GM12874 (cell line): ENCODE measurements around the gene SHC1.

Source experiments
- TF ChIP-seq, protein P1 (sequence below): IDR thresholded peaks from 2 replicates; pipeline ENCODE4 v1.5.1; 2011; ENCODE audit warnings: low read depth, mild to moderate bottlenecking, control low read depth, low read length, moderate library complexity; ENCODE audit not compliant: insufficient read depth

SHC1 gene

DNA sequence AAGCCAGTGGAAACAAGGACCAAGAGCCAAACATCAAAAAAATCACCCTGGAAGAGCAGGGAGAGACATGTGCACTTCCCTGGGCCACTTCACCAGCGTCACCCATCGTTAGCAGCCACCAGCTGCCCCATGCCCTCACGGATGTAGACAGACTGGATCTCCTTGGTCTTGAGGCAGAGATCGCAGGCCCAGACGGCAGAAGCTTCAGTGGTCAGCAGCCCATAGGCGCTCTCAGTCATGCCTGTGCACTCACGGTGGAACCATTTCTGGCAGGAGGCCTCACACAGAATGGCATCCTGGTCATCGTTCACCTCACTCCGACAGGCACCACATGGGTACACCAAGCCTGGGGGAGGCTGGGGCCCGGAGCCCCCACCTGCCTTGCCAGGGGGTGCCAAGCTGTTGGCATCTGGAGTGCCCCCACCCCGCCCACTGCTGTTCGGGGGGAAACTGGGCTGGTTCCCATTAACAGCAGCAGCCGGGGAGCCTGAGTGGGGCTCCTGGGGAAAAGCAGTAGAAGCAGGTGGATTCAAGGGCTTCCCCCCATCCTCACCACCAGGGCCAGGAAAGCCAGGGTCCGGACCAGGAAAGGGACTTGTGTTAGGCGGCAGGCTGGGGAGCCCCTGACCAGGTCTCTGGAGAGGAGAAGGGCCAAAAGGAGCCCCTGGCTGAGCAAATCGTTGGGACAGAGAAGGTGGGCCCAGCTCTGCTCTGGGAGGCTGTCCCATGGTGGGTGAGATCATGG lies 11.7 kb downstream of the SHC1 start:
- TF ChIP-seq, protein P1, sequence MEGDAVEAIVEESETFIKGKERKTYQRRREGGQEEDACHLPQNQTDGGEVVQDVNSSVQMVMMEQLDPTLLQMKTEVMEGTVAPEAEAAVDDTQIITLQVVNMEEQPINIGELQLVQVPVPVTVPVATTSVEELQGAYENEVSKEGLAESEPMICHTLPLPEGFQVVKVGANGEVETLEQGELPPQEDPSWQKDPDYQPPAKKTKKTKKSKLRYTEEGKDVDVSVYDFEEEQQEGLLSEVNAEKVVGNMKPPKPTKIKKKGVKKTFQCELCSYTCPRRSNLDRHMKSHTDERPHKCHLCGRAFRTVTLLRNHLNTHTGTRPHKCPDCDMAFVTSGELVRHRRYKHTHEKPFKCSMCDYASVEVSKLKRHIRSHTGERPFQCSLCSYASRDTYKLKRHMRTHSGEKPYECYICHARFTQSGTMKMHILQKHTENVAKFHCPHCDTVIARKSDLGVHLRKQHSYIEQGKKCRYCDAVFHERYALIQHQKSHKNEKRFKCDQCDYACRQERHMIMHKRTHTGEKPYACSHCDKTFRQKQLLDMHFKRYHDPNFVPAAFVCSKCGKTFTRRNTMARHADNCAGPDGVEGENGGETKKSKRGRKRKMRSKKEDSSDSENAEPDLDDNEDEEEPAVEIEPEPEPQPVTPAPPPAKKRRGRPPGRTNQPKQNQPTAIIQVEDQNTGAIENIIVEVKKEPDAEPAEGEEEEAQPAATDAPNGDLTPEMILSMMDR = no peak

DNA sequence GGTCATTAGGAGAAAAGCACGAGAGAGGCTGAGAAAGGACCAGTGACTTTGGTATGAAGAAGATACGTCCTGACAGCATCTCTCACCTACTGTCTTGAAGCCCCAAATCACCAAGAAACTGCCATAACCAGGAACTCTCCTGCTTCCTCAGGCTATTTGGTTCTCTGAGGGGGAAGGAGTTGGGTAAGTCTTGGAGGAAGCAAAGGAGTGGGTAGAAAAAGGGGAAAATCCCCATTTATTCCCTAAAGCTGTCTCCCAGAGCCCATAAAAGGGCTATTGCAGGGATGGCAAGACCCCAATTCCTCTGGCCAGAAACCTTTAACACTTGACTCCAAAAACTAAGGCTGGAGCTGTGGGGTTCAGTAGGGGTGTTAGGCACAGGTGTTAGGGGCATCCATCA lies 12.5 kb downstream of the SHC1 start:
- TF ChIP-seq, protein P1 = no peak

DNA sequence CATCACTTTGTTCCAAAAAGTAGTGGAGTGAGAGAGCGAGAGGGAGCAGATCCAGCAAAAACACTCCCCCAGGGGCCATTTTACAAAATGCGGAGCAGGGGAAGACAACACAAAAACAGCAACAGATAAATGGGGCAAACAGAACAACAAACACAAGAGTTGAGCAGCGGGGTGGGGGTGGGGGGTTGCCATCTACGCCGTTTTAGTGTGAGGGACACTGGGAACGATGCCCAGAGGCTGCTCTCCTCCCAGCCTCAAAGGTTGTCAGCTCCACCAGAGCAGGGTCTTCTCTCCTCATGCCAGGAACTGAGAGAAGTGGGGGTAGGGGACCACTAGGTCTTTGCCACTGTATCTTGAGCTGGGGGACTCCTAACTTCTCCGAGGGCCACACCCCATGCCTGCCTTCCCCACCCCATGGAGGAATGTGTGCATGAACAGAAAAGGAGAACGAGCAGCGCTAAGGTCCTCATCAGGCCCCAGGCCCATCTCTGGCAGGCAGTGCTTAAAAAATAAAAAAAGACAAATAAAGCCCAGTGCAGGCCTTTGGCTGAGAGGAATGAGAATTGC lies 13.4 kb downstream of the SHC1 start:
- TF ChIP-seq, protein P1 = no peak

DNA sequence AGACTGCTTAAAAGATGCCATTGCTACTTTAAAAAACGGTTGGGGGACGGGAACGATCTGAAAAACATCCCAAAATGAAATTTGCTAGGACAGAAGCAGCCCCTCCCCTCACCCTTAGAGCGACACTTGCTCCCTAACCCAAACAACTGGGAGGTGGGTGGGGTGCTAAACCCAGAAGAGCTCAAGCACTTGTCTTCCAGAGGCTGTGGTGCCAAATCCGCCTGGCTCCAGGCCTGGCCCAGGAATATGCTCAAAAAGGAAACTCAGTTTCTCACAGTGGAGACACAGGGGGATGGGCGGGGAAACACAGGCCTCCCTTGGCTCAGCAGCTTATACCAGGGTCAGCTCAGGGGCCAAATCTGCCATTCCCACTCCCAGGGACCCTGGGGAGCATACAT lies 14.0 kb downstream of the SHC1 start:
- TF ChIP-seq, protein P1 = no peak

DNA sequence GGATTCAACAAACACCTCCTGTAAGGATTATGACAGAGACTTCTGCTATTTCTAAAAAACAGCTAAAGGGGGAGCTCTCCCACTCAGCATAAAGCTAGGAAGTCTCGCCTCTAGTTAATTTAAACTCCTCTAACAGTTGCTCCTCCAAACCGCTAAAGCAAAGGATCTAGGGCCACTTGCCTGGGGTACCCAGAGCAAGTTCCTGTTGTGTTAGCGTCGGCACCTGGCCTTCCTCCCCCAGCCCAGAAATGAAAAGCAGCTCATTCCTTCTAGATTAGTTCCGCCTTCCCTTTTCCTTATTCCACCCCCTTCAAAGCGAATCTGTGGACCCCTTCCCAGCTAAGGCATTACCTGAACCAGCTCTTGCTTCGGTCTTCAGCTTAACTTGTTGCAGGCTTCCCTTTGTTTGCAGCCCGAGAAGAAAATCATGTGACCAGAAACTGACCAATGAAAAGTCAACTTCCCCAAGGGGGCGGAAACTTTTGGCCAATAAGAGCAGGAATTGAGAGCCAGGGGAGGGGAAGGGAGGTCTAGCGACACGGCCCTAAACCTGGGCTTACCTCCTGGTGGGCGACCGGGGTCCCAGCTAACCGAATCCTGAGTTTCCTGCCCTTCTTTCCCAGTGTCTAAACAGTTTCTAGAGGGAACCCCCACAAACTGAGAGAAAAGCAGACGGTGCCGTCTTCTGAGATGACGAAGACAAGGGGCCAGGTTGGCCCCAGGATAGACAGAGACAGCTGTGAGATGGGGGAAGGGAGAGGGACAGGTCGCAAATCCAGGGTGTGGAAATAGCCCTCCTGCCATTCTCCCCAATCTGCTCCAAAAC lies 14.6 kb downstream of the SHC1 start, which contains the start of gene PBXIP1:
PBXIP1 (minus strand) TSS at position 382 of the 826 bp plus-strand sequence. CDS start 2,378 bp downstream, outside the sequence.
- TF ChIP-seq, protein P1 = no peak

DNA sequence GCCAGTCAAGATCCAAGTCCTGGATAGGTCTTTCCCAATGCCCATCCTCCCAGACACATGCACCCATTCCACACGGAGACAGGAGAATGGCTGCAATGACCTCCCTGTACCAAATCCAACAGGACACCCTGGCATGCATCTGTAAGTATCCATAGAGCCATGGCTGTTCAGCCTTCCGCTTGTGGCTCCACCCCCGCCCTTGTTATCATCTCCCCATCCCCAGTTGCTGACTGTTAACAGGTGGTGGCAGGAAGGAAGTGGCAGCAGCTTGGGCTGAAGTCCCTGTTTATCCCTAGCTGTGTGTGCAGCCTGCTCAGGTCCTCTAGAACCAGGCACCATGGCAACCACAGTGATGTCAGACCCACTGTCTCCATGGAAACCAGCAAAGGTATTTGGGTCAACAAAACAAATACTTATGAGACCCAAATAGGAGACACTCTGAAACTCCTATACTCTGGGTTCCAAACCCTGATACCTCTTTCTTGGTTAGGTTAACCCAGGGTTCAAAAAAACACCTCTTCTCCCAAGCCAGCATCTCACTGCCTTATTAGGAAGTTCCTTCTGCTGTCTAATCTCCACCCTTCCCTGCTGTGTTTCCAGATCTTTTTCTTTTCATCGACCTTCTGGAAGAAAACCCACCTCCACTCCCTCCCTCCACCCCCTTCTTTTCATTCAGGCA lies 15.4 kb downstream of the SHC1 start:
- TF ChIP-seq, protein P1 = no peak

DNA sequence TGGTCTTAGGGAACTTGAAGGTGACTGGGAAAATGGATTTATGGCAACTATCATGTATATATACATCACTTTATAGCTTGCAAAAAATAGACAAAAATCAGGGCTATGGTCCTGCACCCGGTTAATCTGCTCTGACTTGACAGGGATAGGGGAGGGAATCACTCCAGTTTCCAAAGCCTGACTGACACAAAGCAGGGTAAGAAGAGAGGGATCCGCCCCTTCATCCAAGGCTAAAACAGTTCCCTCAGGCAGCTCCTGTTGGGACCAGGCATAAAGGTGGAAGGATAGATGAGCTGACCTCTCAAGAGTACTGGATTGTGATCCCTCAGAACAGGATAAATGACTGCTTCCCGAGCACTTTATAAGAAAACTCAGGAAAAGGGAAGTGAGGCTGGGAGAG lies 16.0 kb downstream of the SHC1 start:
- TF ChIP-seq, protein P1 = no peak
